Measurements from ENCODE around the gene MGAT1. TPM values are rescaled to one million over a fixed set of nuclear protein-coding genes. Genes with fewer than 3 reads are reported as not detected.
A peak's percentile ranks its signal among the peaks of the same experiment; 100 is the strongest.

Gene MGAT1
- total and polyA plus RNA-seq, 2 of the 8 experiments (the other 6 are each of a cell fraction or from before 2014, with no cell fraction given), result 66.8 to 77.0 TPM

- FAIRE-seq (no peak), DNase-seq (ENCODE audit: low read depth in 1 of 2, low spot score in 2 of 2) (peak in 1 of 2 experiments; percentile 27)
- Histone ChIP-seq H3K9ac (replicated peaks in 1 of 4; ENCODE audit: extremely low read depth in 1 of 4, low read depth in 3 of 4, low read length in 3 of 4) (no peak overlapping the region), H3K4me2 (ENCODE audit: insufficient read depth in 1 of 2, low read depth in 2 of 2, low read length in 2 of 2) (no peak overlapping the region), H3K4ac (replicated peaks; ENCODE audit: insufficient read length, low read depth, low read length) (no peak overlapping the region), H2AK5ac (ENCODE audit: low read depth, low read length) (peak overlapping the region; percentile 91; the same call in 1 of the 2 replicates), H3K18ac (ENCODE audit: extremely low read depth, low read length) (no peak overlapping the region), H4K5ac (ENCODE audit: insufficient read length, low read depth, low read length) (no peak overlapping the region), H3K56ac (replicated peaks; ENCODE audit: insufficient read length, low read depth, low read length) (no peak overlapping the region), H3K4me3 (ENCODE audit: extremely low read depth in 1 of 4, insufficient read depth in 2 of 4, low read depth in 3 of 4, low read length in 4 of 4) (no peak overlapping the region), H3K23ac (ENCODE audit: insufficient read length) (no peak overlapping the region), H3K36me3 (ENCODE audit: control insufficient read depth in 2 of 4, insufficient read depth in 4 of 4, low read length in 3 of 4) (peaks cover 0 to 7% (median 0%) of the 10 kb centered on the region in 4 experiments; a peak in 3 of 8 replicates), H2BK15ac (ENCODE audit: low read length) (0 out of 2 replicates have a peak overlapping the region, but pooled peaks have one; percentile 29), H4K91ac (replicated peaks; ENCODE audit: insufficient read length, low read length) (no peak overlapping the region), H4K20me1 (replicated peaks in 1 of 2; ENCODE audit: control insufficient read depth in 1 of 2, insufficient read depth in 2 of 2, low read length in 2 of 2) (peaks cover 23 to 43% of the 10 kb centered on the region in 2 experiments), H4K8ac (ENCODE audit: extremely low read depth, insufficient read depth, low read length) (no peak overlapping the region), H3K4me1 (replicated peaks in 1 of 4; ENCODE audit: control insufficient read depth in 3 of 4, insufficient read depth in 4 of 4, low read length in 3 of 4) (peaks cover 4 to 10% (median 7%) of the 10 kb centered on the region in 4 experiments), H3K27ac (ENCODE audit: low read depth, low read length) (no peak overlapping the region), H3K79me1 (ENCODE audit: low read depth, low read length) (peaks cover 34% of the 10 kb centered on the region), H3K27me3 (replicated peaks in 1 of 4; ENCODE audit: control insufficient read depth in 3 of 4, extremely low read depth in 1 of 4, insufficient read depth in 3 of 4, low read length in 3 of 4) (no peaks in the 10 kb centered on the region), H3K9me3 (ENCODE audit: insufficient read depth in 2 of 2, low read depth in 1 of 2, low read length in 1 of 2) (no peaks in the 10 kb centered on the region), H3K79me2 (ENCODE audit: control insufficient read depth in 1 of 2, insufficient read depth in 2 of 2, low read length in 2 of 2) (peaks cover 29 to 88% of the 10 kb centered on the region in 2 experiments), H3K14ac (ENCODE audit: insufficient read length) (no peak overlapping the region), H2BK12ac (ENCODE audit: low read depth, low read length) (no peak overlapping the region), H2AFZ (ENCODE audit: low read length) (no peak overlapping the region), H2BK120ac (replicated peaks; ENCODE audit: low read depth, low read length) (no peak overlapping the region), H3K23me2 (ENCODE audit: low read depth, low read length) (no peaks in the 10 kb centered on the region; the same call in 1 of the 2 replicates), H2BK5ac (ENCODE audit: low read depth, low read length) (no peak overlapping the region; the same call in 1 of the 2 replicates), H2BK20ac (ENCODE audit: low read length) (no peak overlapping the region)
- CTCF ChIA-PET (ENCODE audit: partially characterized antibody), result interaction anchor here (1.0 to 6.4 kb wide), 4 partner anchors 11 to 192 kb away, joined by 3 to 99 read pairs (median 5); partner anchors contain the start of gene ZFP62
- POLR2A ChIA-PET (ENCODE audit: partially characterized antibody), result interaction anchor here (1.0 kb wide), 1 partner anchor 39 kb away, joined by 3 read pairs; no protein-coding TSS in a partner anchor
- WGBS, 2 experiments (ENCODE audit: extremely low coverage in 1 of 2, insufficient coverage in 1 of 2, insufficient read length in 1 of 2, insufficient replicate concordance in 2 of 2, low coverage in 1 of 2, low lambda C conversion rate in 2 of 2, missing lambda C conversion rate in 1 of 2), result 87% methylated on average over 11 of the region's 11 CpGs; no CpG with 5 or more reads in 1 of the 2 experiments
- TF ChIP-seq MAX (IDR thresholded peaks at IDR 0.05) (no peak), USF2 (IDR thresholded peaks at IDR 0.05; ENCODE audit: low read length) (no peak), EP300 (IDR thresholded peaks at IDR 0.05; ENCODE audit: borderline replicate concordance in 1 of 2, low read depth in 2 of 2, low read length in 2 of 2) (no peak), SP4 (IDR thresholded peaks at IDR 0.05; ENCODE audit: low read length) (no peak), SUZ12 (IDR thresholded peaks at IDR 0.05; ENCODE audit: low read length) (no peak)
These were observed 4.4 kb downstream of the MGAT1 start for GRCh38 chr5:180798193-180798592.
